PC-3 (cell line): ENCODE data around the gene MB. TPM values are rescaled to one million over a fixed set of nuclear protein-coding genes. Genes with fewer than 3 reads are reported as not detected.

Source experiments
- ATAC-seq: fragments of 200-7000 bp; cut with Tn5 transposase; 2 replicates; pipeline ENCODE4 v1.9.1; 2020; ENCODE audit warnings: mild to moderate bottlenecking, moderate library complexity
- BruUV-seq: library from RNA; stranded (reverse); fragments of 400-500 nt; replicated peaks from 2 replicates; lab custom pipeline; 2021; lab: Mats Ljungman, UMichigan
- CTCF ChIA-PET: fragments of 300-600 bp; sonication (Branson Sonifier 250); formaldehyde crosslinking; loops from one replicate; lab custom pipeline; 2022; ENCODE audit warnings: antibody characterized with exemption; lab: Charles Lee
- POLR2A ChIA-PET: fragments of 300-600 bp; sonication (Branson Sonifier 250); formaldehyde crosslinking; loops from one replicate; lab custom pipeline; 2022; ENCODE audit warnings: antibody characterized with exemption; ENCODE audit not compliant: unreplicated experiment; lab: Charles Lee
- DNase-seq: peaks from one replicate; pipeline ENCODE4 v3.0.0-alpha.2; 2015
- H2AFZ ChIP-seq: fragments of 300-600 bp; sonication (generic); 2 replicates; pipeline ENCODE4 v1.6.0; 2016; ENCODE audit warnings: antibody characterized with exemption, low read length
- H3F3A ChIP-seq: fragments of 300-600 bp; sonication (generic); one replicate; pipeline ENCODE4 v1.6.0; 2017; ENCODE audit warnings: antibody characterized with exemption, low read length, control low read depth, mild to moderate bottlenecking; ENCODE audit not compliant: unreplicated experiment
- H3K27ac ChIP-seq: fragments of 300-600 bp; sonication (generic); 2 replicates; pipeline ENCODE4 v1.5.1; 2016; ENCODE audit warnings: mild to moderate bottlenecking, low read length
- H3K27me3 ChIP-seq: fragments of 300-600 bp; sonication (generic); 2 replicates; pipeline ENCODE4 v1.6.1; 2016; ENCODE audit warnings: low read length, mixed read lengths
- H3K36me3 ChIP-seq: fragments of 300-600 bp; sonication (generic); 2 replicates; pipeline ENCODE4 v1.6.1; 2016; ENCODE audit warnings: low read depth, mixed run types, low read length, mixed read lengths
- H3K4me1 ChIP-seq: fragments of 300-600 bp; sonication (generic); 2 replicates; pipeline ENCODE4 v1.5.1; 2016; ENCODE audit warnings: low read length; ENCODE audit not compliant: insufficient read depth
- H3K4me2 ChIP-seq: fragments of 300-600 bp; sonication (generic); 2 replicates; pipeline ENCODE4 v1.6.0; 2016; ENCODE audit warnings: low read length
- H3K4me3 ChIP-seq: fragments of 300-600 bp; sonication (generic); 2 replicates; pipeline ENCODE4 v1.5.1; 2016; ENCODE audit warnings: mild to moderate bottlenecking, low read length, mixed read lengths
- H3K79me2 ChIP-seq: fragments of 300-600 bp; sonication (generic); 2 replicates; pipeline ENCODE4 v1.6.1; 2017; ENCODE audit warnings: low read length, mixed read lengths
- H3K9ac ChIP-seq: fragments of 300-600 bp; sonication (generic); 2 replicates; pipeline ENCODE4 v1.6.0; 2016; ENCODE audit warnings: mild to moderate bottlenecking, low read length
- H3K9me2 ChIP-seq: fragments of 300-600 bp; sonication (generic); replicated peaks from 2 replicates; pipeline ENCODE4 v1.6.1; 2016; ENCODE audit warnings: mixed run types, low read length, mixed read lengths
- H3K9me3 ChIP-seq: fragments of 300-600 bp; sonication (generic); 2 replicates; pipeline ENCODE4 v1.6.1; 2016; ENCODE audit warnings: low read length, mixed read lengths
- H4K20me1 ChIP-seq: fragments of 300-600 bp; sonication (generic); 2 replicates; pipeline ENCODE4 v1.6.1; 2016; ENCODE audit warnings: low read length, mixed read lengths
- EZH2 ChIP-seq: fragments of 300-600 bp; sonication (generic); IDR thresholded peaks from one replicate; pipeline ENCODE4 v1.6.1; 2017; ENCODE audit warnings: antibody characterized with exemption, mild to moderate bottlenecking, low read length; ENCODE audit not compliant: unreplicated experiment
- EZH2phosphoT487 ChIP-seq: fragments of 300-600 bp; sonication (generic); IDR thresholded peaks from 2 replicates; pipeline ENCODE4 v1.6.1; 2018; ENCODE audit warnings: mild to moderate bottlenecking, antibody characterized with exemption, low read length, borderline replicate concordance
- intact Hi-C: fragments of 100-400 bp; cut with micrococcal nuclease; formaldehyde crosslinking; loops from 2 replicates; pipeline ENCODE4 v1.9.0; 2023
- total RNA-seq: library from RNA; depleted of rRNA; stranded (reverse); fragments of >200 nt; gene quantifications from 2 replicates; pipeline ENCODE4 v1.2.3, GENCODE V29; 2014
- TF ChIP-seq, protein P1 (sequence below): fragments of 300-600 bp; sonication (generic); conservative IDR thresholded peaks from 2 replicates; pipeline ENCODE4 v1.5.1; 2017; ENCODE audit warnings: antibody characterized with exemption, low read depth, mild to moderate bottlenecking, low read length

Gene MB
- total RNA-seq, 1 experiment from 2014 or later, result 14.6 TPM

- no TSS peak for BruUV-seq
- Histone ChIP-seq H3K9me3 (no peaks in the 10 kb centered on the region), H3K27me3 (no peaks in the 10 kb centered on the region), H3F3A (no peaks in the 10 kb centered on the region), H3K4me1 (no peaks in the 10 kb centered on the region), H2AFZ (no peak overlapping the region), H3K9ac (no peak overlapping the region), H3K4me2 (no peak overlapping the region), H4K20me1 (no peaks in the 10 kb centered on the region), H3K79me2 (no peaks in the 10 kb centered on the region), H3K27ac (no peak overlapping the region), H3K36me3 (no peaks in the 10 kb centered on the region), H3K9me2 (no peaks in the 10 kb centered on the region), H3K4me3 (no peak overlapping the region)
- no peak for DNase-seq
- CTCF ChIA-PET, result no interaction called here
- no peak for ATAC-seq
- intact Hi-C loops, result no loop called here
- POLR2A ChIA-PET, result interaction anchor here (0.5 kb wide), 1 partner anchor 264 kb away, joined by 3 read pairs; no protein-coding TSS in a partner anchor
- TF ChIP-seq, protein P1, sequence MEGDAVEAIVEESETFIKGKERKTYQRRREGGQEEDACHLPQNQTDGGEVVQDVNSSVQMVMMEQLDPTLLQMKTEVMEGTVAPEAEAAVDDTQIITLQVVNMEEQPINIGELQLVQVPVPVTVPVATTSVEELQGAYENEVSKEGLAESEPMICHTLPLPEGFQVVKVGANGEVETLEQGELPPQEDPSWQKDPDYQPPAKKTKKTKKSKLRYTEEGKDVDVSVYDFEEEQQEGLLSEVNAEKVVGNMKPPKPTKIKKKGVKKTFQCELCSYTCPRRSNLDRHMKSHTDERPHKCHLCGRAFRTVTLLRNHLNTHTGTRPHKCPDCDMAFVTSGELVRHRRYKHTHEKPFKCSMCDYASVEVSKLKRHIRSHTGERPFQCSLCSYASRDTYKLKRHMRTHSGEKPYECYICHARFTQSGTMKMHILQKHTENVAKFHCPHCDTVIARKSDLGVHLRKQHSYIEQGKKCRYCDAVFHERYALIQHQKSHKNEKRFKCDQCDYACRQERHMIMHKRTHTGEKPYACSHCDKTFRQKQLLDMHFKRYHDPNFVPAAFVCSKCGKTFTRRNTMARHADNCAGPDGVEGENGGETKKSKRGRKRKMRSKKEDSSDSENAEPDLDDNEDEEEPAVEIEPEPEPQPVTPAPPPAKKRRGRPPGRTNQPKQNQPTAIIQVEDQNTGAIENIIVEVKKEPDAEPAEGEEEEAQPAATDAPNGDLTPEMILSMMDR, result no peak
- TF ChIP-seq EZH2, result no peak
- TF ChIP-seq EZH2phosphoT487, result no peak
Observed at GRCh38 chr22:35576671-35577070, 40.5 kb downstream of the MB start.

DNA sequence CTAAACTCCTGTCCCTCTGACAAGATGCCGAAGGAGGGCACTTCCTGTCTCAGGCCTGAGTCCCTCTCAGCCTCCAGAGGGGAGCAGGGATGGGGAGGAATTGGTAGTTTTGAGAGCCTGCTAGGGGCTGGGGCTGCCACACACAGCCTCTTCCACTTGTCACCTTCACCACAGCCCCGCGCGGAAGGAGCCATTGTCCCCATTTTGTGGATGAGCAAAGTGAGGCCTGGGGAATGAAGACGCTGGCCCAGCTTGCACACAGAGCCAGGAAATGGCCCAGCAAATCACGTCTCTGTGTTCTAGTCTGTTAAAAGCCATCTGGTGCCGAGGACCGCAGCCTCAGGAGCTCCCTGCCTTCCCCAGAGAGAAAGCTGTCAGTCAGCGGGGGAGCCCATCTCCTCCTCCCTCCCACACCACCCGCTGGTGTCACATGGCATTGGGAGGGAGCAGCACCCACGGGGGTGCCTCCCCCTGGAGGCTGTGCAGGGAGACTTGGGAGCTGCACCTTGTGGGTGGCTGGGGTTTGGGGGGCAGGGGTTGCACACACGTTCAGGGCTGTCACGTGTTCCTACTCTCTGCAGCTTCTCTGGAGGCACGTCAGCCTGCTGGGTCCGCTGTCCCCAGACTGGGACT lies 41.9 kb downstream of the MB start:
- Histone ChIP-seq H3K9ac (no peak overlapping the region), H3K4me1 (no peaks in the 10 kb centered on the region), H3K27ac (no peak overlapping the region), H4K20me1 (no peaks in the 10 kb centered on the region), H3K36me3 (no peaks in the 10 kb centered on the region), H3K27me3 (no peaks in the 10 kb centered on the region), H3F3A (no peaks in the 10 kb centered on the region), H3K9me2 (no peaks in the 10 kb centered on the region), H2AFZ (no peak overlapping the region), H3K4me3 (no peak overlapping the region), H3K4me2 (no peak overlapping the region), H3K79me2 (no peaks in the 10 kb centered on the region), H3K9me3 (no peaks in the 10 kb centered on the region)
- DNase-seq, result no peak
- CTCF ChIA-PET, result no interaction called here
- intact Hi-C loops, result no loop called here
- ATAC-seq, result no peak
- POLR2A ChIA-PET, result no interaction called here
- TF ChIP-seq EZH2, result no peak
- no peak for TF ChIP-seq EZH2phosphoT487
- TF ChIP-seq, protein P1, result no peak
- BruUV-seq, result no TSS peak

- H3K36me3 ChIP-seq, result no peaks in the 10 kb centered on the region
- no peak overlapping the region for H3K4me3 ChIP-seq
- no peaks in the 10 kb centered on the region for H3F3A ChIP-seq
- no peak overlapping the region for H3K9ac ChIP-seq
- no peaks in the 10 kb centered on the region for H3K9me3 ChIP-seq
- no peaks in the 10 kb centered on the region for H4K20me1 ChIP-seq
- intact Hi-C loops, result no loop called here
- DNase-seq (no peak), ATAC-seq (no peak)
- TF ChIP-seq, protein P1, result no peak
- TF ChIP-seq EZH2phosphoT487 (no peak), EZH2 (no peak)
- POLR2A ChIA-PET, result no interaction called here
- no peak overlapping the region for H3K4me2 ChIP-seq
- H2AFZ ChIP-seq, result no peak overlapping the region
- BruUV-seq, result no TSS peak
- no peaks in the 10 kb centered on the region for H3K79me2 ChIP-seq
- CTCF ChIA-PET, result no interaction called here
- H3K4me1 ChIP-seq, result peaks cover 18% of the 10 kb centered on the region
- no peak overlapping the region for H3K27ac ChIP-seq
- H3K27me3 ChIP-seq, result no peaks in the 10 kb centered on the region
- H3K9me2 ChIP-seq, result no peaks in the 10 kb centered on the region
Observed at GRCh38 chr22:35572556-35572955, 44.6 kb downstream of the MB start.
